Neural progenitor cell (in vitro differentiated cells): ENCODE measurements around the gene ZNF416. TPM values are rescaled to one million over a fixed set of nuclear protein-coding genes. Genes with fewer than 3 reads are reported as not detected.

Experiments
- DNase-seq: peaks from one replicate; pipeline ENCODE4 v3.0.0-alpha.2; 2016; ENCODE audit warnings: low spot score
- H2AFZ ChIP-seq: fragments of 200-600 bp; sonication (generic); replicated peaks from 2 replicates; pipeline ENCODE4 v1.6.1; 2016; ENCODE audit warnings: antibody characterized with exemption
- H3F3A ChIP-seq: fragments of 200-600 bp; sonication (generic); 2 replicates; pipeline ENCODE4 v1.6.1; 2016; ENCODE audit warnings: antibody characterized with exemption, low read depth
- H3K27ac ChIP-seq: fragments of 200-600 bp; sonication (generic); 2 replicates; pipeline ENCODE4 v1.5.1; 2016; ENCODE audit warnings: mild to moderate bottlenecking
- H3K27me3 ChIP-seq: fragments of 200-600 bp; sonication (generic); 2 replicates; pipeline ENCODE4 v1.6.1; 2016; ENCODE audit warnings: mild to moderate bottlenecking, moderate library complexity
- H3K36me3 ChIP-seq: fragments of 200-600 bp; sonication (generic); 2 replicates; pipeline ENCODE4 v1.5.1; 2016
- H3K4me1 ChIP-seq: fragments of 200-600 bp; sonication (generic); 2 replicates; pipeline ENCODE4 v1.6.1; 2016; ENCODE audit warnings: mixed run types
- H3K4me2 ChIP-seq: fragments of 200-600 bp; sonication (generic); 2 replicates; pipeline ENCODE4 v1.6.1; 2016
- H3K4me3 ChIP-seq: fragments of 200-600 bp; sonication (generic); 2 replicates; pipeline ENCODE4 v1.5.1; 2016
- H3K79me2 ChIP-seq: fragments of 200-600 bp; sonication (generic); 2 replicates; pipeline ENCODE4 v1.6.1; 2016; ENCODE audit warnings: low read depth
- H3K9ac ChIP-seq: fragments of 200-600 bp; sonication (generic); 2 replicates; pipeline ENCODE4 v1.6.1; 2016
- H3K9me3 ChIP-seq: fragments of 200-600 bp; sonication (generic); 2 replicates; pipeline ENCODE4 v1.5.1; 2016; ENCODE audit warnings: low read depth
- H4K20me1 ChIP-seq: fragments of 200-600 bp; sonication (generic); 2 replicates; pipeline ENCODE4 v1.6.1; 2016; ENCODE audit warnings: low read depth
- H3K27ac Mint-ChIP-seq: 3 replicates; pipeline ENCODE4 v1.8.0; 2021; ENCODE audit warnings: mixed read lengths
- H3K27me3 Mint-ChIP-seq: 2 replicates; pipeline ENCODE4 v1.8.0; 2022; ENCODE audit warnings: low read depth, mild to moderate bottlenecking, inconsistent platforms, moderate library complexity, mixed read lengths; ENCODE audit not compliant: insufficient read depth
- H3K36me3 Mint-ChIP-seq: 3 replicates; pipeline ENCODE4 v1.8.0; 2021; ENCODE audit warnings: mixed read lengths
- H3K4me1 Mint-ChIP-seq: 3 replicates; pipeline ENCODE4 v1.8.0; 2021; ENCODE audit warnings: mixed read lengths
- H3K4me3 Mint-ChIP-seq: 3 replicates; pipeline ENCODE4 v1.8.0; 2021; ENCODE audit warnings: mild to moderate bottlenecking, moderate library complexity, mixed read lengths
- H3K9me3 Mint-ChIP-seq: 3 replicates; pipeline ENCODE4 v1.8.0; 2020; ENCODE audit warnings: mixed read lengths
- EZH2 ChIP-seq: fragments of 200-600 bp; sonication (generic); IDR thresholded peaks from 2 replicates; pipeline ENCODE4 v1.6.1; 2017; ENCODE audit warnings: antibody characterized with exemption, mild to moderate bottlenecking, moderate library complexity
- EZH2phosphoT487 ChIP-seq: fragments of 200-600 bp; sonication (generic); IDR thresholded peaks from 2 replicates; pipeline ENCODE4 v1.6.1; 2017; ENCODE audit warnings: antibody characterized with exemption
- total RNA-seq: library from RNA; depleted of rRNA; stranded (reverse); fragments of >200 nt; gene quantifications from 2 replicates; pipeline ENCODE4 v1.2.3, GENCODE V29; 2015; ENCODE audit warnings: low replicate concordance
- TF ChIP-seq, protein P1 (sequence below): fragments of 200-600 bp; sonication (generic); IDR thresholded peaks from 2 replicates; pipeline ENCODE4 v1.5.1; 2017; ENCODE audit warnings: antibody characterized with exemption, mild to moderate bottlenecking

The ZNF416 gene
- total RNA-seq: 7.9 and 9.0 TPM in 2 replicates

DNA sequence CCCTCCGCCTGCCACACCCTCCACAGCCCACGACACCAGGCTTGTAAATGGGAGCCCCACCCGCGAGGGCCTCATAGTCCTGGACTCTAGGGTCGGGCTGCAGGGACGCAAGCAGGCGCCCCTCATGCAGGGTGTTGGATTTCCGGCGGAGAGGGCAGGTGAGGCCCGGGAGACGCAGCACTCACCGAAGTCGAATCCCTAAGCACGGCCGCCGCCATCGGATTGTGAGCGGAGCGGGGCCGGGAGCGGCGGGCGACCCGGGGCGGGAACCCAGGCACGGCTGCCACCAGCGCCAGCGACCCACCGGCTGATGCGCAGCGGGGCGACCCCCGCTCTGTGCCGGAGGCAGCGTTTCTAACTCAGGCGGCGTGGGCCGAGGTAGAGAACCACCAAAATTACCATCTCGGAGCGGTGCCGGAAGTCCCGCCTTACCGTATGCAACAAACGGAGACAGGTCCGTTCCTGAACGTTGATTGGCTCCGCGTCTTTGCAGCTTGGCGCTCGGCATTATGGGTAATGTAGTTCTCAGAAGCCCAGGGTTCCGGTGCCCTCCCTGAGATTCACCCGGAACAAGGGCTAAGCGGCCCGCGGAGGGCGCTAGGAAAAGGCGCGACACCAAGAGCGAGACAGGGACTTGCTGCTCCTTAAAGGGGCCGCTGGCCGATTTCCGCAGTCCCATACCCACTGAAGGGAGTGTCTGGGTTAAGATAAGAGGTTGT, at the start of gene ZNF416:
TSS of gene ZNF416 (minus strand) at position 425 of the 719 bp plus-strand sequence. CDS start at position 218, 207 bp downstream.
- no peaks in the 10 kb centered on the region for H3F3A ChIP-seq
- H2AFZ ChIP-seq: peak within 1 kb of the TSS; percentile 95
- H3K9me3 ChIP-seq: no peaks in the 10 kb centered on the region
- Mint-ChIP-seq H3K36me3 (peaks cover 53% of the 10 kb centered on the region), H3K4me1 (peaks cover 6% of the 10 kb centered on the region), H3K27ac (no peak within 1 kb of the TSS), H3K4me3 (peak within 1 kb of the TSS; percentile 86), H3K27me3 (peaks cover 11% of the 10 kb centered on the region), H3K9me3 (peaks cover 76% of the 10 kb centered on the region)
- H3K4me1 ChIP-seq: no peaks in the 10 kb centered on the region
- peaks cover 23% of the 10 kb centered on the region for H3K36me3 ChIP-seq
- TF ChIP-seq, protein P1, sequence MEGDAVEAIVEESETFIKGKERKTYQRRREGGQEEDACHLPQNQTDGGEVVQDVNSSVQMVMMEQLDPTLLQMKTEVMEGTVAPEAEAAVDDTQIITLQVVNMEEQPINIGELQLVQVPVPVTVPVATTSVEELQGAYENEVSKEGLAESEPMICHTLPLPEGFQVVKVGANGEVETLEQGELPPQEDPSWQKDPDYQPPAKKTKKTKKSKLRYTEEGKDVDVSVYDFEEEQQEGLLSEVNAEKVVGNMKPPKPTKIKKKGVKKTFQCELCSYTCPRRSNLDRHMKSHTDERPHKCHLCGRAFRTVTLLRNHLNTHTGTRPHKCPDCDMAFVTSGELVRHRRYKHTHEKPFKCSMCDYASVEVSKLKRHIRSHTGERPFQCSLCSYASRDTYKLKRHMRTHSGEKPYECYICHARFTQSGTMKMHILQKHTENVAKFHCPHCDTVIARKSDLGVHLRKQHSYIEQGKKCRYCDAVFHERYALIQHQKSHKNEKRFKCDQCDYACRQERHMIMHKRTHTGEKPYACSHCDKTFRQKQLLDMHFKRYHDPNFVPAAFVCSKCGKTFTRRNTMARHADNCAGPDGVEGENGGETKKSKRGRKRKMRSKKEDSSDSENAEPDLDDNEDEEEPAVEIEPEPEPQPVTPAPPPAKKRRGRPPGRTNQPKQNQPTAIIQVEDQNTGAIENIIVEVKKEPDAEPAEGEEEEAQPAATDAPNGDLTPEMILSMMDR: peak; percentile 33
- TF ChIP-seq EZH2phosphoT487: no peak
- H3K4me2 ChIP-seq: peak within 1 kb of the TSS; percentile 85
- H4K20me1 ChIP-seq: no peaks in the 10 kb centered on the region
- peak; percentile 100 for DNase-seq
- H3K4me3 ChIP-seq: peak within 1 kb of the TSS; percentile 94
- H3K27me3 ChIP-seq: no peaks in the 10 kb centered on the region
- peaks cover 22% of the 10 kb centered on the region for H3K79me2 ChIP-seq
- no peak within 1 kb of the TSS for H3K27ac ChIP-seq
- peak within 1 kb of the TSS; percentile 81 for H3K9ac ChIP-seq

DNA sequence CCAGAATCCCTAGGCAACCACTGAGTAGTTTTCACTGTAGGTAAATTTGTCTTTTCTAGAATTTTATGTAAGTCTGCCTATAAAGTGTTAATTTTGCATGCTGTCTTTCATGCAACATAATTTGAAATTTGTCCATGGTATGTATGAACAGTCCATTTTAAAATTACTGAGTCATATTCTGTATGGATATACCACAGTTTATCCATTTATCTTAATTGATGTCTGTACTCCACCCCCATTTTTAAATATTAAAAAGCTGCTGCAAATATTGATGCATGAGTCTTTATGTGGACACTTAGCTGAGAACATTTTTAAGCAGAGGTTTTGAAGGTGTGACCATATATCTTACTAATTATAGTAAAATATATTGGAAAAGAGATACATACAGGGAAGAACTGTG, 44.4 kb upstream of the ZNF416 start:
- H3K27ac Mint-ChIP-seq: no peak overlapping the region
- no peak for DNase-seq
- H3K4me3 Mint-ChIP-seq: no peak overlapping the region
- Histone ChIP-seq H3K27ac (no peak overlapping the region), H3K9ac (no peak overlapping the region), H3K79me2 (peaks cover 73% of the 10 kb centered on the region), H3K27me3 (peaks cover 9% of the 10 kb centered on the region), H2AFZ (no peak overlapping the region), H3F3A (peaks cover 19% of the 10 kb centered on the region), H3K4me3 (no peak overlapping the region), H3K36me3 (peaks cover 58% of the 10 kb centered on the region), H4K20me1 (no peaks in the 10 kb centered on the region), H3K4me2 (no peak overlapping the region), H3K4me1 (no peaks in the 10 kb centered on the region), H3K9me3 (peaks cover 68% of the 10 kb centered on the region)
- peaks cover 93% of the 10 kb centered on the region for H3K9me3 Mint-ChIP-seq
- no peaks in the 10 kb centered on the region for H3K4me1 Mint-ChIP-seq
- TF ChIP-seq EZH2 (no peak), EZH2phosphoT487 (no peak)
- TF ChIP-seq, protein P1: no peak
- H3K27me3 Mint-ChIP-seq: peaks cover 13% of the 10 kb centered on the region
- peaks cover 86% of the 10 kb centered on the region for H3K36me3 Mint-ChIP-seq

GRCh38 chr19:57620673-57621348, 42.1 kb upstream of the ZNF416 start:
- H3K9me3 ChIP-seq: peaks cover 89% of the 10 kb centered on the region
- no peak overlapping the region for H3K9ac ChIP-seq
- DNase-seq: no peak
- H3K4me3 ChIP-seq: peak overlapping the region; percentile 6
- H3K27ac ChIP-seq: no peak overlapping the region
- no peak overlapping the region for H3K27ac Mint-ChIP-seq
- H3K9me3 Mint-ChIP-seq: peaks cover 100% of the 10 kb centered on the region
- peaks cover 9% of the 10 kb centered on the region for H3K27me3 ChIP-seq
- H3K36me3 Mint-ChIP-seq: peaks cover 95% of the 10 kb centered on the region
- H3K4me1 ChIP-seq: no peaks in the 10 kb centered on the region
- TF ChIP-seq EZH2phosphoT487: no peak
- no peak for TF ChIP-seq EZH2
- TF ChIP-seq, protein P1: no peak
- H3K27me3 Mint-ChIP-seq: peaks cover 24% of the 10 kb centered on the region
- H3K36me3 ChIP-seq: peaks cover 81% of the 10 kb centered on the region
- H3K79me2 ChIP-seq: peaks cover 96% of the 10 kb centered on the region
- no peak overlapping the region for H2AFZ ChIP-seq
- no peak overlapping the region for H3K4me2 ChIP-seq
- H4K20me1 ChIP-seq: no peaks in the 10 kb centered on the region
- peaks cover 14% of the 10 kb centered on the region for H3F3A ChIP-seq
- H3K4me1 Mint-ChIP-seq: no peaks in the 10 kb centered on the region
- H3K4me3 Mint-ChIP-seq: no peak overlapping the region
